Measurements from ENCODE around the gene CYB561A3.

The CYB561A3 gene

DNA sequence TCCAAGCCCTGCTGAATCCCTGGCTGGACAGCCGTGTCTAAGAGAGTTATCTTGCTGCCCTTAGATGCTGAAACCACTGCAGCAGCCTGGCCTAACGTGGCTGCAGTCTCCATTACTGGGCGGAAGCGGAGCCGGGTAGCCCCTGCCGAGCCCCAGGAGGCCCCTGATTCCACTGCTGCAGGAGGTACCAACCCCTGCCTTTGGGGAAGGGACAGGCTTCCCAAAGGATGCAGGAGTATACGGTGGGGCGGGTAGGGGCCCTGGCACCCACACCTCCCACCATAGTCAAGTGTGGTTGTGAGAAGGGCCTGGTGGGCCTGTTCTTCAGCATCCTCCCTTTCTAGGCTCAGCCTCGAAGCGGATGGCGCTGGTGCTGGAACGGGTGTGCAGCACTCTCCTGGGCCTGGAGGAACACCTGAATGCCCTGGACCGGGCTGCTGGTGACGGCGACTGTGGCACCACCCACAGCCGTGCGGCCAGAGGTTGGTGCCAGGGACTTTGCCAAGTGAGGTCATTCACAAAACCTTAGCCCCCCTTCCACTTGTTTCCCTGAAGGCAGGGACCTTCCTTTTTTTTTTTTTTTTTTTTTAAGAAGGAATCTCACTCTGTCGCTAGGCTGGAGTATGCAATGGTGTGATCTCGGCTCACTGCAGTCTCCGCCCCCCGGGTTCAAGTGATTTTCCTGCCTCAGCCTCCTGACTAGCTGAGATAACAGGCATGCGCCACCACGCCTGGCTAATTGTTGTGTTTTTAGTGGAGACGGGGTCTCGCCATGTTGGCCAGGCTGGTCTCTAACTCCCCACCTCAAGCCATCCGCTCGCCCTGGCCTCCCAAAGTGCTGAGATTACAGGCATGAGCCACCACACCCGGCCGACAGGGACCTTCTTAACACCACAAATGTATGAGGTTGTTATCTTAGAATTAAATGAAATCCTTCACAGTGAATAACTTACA lies 17.6 kb downstream of the CYB561A3 start:
- DNase-seq = no peak

GRCh38 chr11:61342207-61342803 lies 19.4 kb downstream of the CYB561A3 start:
- DNase-seq = no peak

- DNase-seq = no peak
Observed at GRCh38 chr11:61341706-61342105, 20.0 kb downstream of the CYB561A3 start.

GRCh38 chr11:61340979-61341378 lies 20.7 kb downstream of the CYB561A3 start:
- no peak for DNase-seq

GRCh38 chr11:61339490-61339878 lies 22.2 kb downstream of the CYB561A3 start:
- DNase-seq = no peak

DNA sequence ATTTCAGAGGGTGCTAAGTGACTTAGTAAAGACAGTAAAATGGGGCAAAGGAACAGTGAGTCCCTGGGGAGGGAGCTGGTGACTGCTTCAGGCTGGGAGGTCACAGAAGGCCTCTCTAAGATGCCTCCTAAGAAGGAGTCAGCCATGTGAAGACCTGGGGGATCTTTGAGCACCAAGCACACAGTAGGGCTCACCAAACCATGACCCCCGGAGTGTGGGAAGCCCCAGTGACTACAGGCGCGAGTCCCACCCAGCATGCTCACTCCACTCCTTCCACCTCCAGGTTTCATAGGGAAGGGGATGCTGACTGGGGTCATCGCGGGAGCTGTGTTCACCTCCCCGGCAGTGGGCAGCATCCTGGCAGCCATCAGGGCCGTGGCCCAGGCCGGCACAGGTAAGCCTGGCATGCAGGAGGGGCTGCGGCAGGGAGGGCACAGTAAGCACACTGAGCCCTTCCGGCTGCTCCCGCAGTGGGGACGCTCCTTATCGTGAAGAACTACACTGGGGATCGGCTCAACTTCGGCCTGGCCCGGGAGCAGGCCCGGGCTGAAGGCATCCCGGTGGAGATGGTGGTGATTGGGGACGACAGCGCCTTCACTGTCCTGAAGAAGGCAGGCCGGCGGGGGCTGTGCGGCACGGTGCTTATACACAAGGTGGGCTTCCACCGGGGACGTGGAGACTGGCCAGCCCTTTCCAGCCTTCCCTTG lies 22.7 kb downstream of the CYB561A3 start:
- no peak for DNase-seq

- DNase-seq = no peak
Observed at GRCh38 chr11:61337706-61338470, 23.8 kb downstream of the CYB561A3 start.

GRCh38 chr11:61336171-61336935 lies 25.3 kb downstream of the CYB561A3 start:
- peak; percentile 80 for DNase-seq

- DNase-seq = no peak
Observed at GRCh38 chr11:61335355-61335710, 26.3 kb downstream of the CYB561A3 start.

- DNase-seq = no peak
Observed at GRCh38 chr11:61334434-61335354, 27.0 kb downstream of the CYB561A3 start.

DNA sequence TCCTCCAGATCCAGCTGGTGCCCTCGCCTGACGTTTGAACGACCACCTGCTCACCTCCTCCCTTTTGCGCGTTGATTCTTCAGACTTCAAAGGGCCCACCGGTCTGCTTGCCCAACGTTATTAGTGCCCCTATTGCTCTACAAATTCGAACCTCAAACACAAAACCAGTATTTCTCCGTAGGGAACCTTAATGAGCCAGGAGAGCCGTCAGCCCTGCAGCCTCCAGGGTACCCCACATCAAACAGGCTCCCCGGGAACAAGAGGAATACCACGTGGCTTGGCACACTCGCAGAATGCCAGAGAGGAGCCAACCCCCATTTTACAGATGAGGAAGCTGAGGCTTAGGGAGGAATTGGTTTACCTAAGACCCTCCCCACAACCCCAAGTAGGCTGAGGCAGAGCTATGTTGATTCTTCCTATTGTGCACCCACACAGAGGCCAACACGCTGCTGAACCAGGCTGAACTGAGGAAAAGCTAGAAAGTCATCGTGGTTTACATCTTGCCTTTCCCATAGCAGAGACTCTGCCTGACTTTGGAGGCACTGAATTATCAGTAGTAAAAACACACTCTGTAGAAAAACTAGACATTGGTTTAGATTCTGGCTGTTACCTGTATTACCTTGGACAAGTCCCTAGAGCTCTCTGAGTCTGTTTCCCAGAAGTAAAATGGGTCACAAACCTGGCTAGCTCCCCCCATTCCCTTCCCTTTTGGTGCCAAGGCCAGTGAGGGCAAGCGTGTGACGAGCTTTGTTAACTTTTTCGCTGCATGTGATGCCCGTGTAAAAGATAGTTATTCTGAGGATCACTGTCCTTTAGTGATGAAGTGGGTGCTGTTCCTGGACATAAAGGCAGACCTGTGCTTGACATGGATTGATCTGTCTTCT lies 27.9 kb downstream of the CYB561A3 start:
- DNase-seq = no peak

DNA sequence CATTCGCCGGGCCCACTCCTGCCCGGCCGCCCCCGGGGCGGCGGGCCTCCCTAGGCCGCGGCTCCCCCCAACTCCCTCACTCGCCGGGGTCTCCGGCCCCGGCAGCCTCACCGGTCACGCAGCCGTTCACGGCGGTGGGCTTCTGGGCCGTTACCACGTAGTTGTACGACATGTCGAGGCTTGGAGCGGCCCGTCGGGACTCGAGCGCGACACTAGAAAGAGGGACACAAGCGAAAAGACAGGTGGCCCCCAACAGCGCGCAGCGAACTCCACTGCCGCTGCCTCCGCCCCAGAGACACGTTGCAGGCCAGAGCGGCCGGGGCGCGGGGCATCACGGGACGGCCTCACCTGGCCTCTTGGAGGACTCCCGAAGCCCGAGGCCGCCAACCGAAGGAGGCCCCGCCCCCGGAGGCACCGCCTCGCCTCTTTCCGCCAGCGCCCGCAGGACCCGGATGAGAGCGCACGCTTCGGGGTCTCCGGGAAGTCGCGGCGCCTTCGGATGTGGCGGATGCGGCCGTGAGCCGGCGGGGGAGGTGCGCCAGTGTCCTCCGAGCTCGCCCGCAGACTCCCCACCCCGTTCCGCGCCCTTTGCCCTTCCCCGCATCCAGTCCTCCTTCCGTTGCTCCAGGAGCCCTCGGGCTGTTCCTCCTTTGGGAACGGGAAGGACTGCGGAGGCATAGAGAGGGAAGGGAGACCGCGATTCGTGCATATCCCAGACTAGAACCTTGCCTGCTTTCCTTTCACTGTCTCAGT lies 28.7 kb downstream of the CYB561A3 start, which contains the start of the genes DDB1 and TKFC:
TSS of gene DDB1 (minus strand) at position 309 of the 753 bp plus-strand sequence. CDS start at position 172, 137 bp downstream.
TSS of gene TKFC (plus strand) at position 432 of the 753 bp plus-strand sequence. CDS start 1,501 bp downstream, outside the sequence.
- DNase-seq = peak; percentile 96

GRCh38 chr11:61332281-61332796 lies 29.3 kb downstream of the CYB561A3 start:
- DNase-seq = no peak

DNA sequence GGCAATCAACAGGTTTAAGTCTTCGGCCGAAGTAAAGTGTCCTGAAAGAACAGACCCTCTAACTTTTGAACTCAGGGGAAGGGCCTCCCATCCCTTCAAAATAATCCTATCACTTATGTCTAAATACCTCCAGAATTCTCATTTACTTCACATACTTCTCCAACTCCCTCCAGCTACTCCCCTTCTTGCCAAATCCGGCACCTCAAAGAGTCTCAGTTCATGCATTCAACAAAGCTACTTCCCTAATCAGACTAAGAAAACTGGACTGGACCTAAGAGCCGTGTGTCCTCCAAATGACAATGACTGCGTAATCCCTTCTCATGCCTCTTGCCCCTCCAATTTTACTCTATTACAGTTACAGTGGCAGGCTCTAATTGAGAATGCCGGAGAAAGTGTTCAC lies 30.0 kb downstream of the CYB561A3 start:
- no peak for DNase-seq

DNA sequence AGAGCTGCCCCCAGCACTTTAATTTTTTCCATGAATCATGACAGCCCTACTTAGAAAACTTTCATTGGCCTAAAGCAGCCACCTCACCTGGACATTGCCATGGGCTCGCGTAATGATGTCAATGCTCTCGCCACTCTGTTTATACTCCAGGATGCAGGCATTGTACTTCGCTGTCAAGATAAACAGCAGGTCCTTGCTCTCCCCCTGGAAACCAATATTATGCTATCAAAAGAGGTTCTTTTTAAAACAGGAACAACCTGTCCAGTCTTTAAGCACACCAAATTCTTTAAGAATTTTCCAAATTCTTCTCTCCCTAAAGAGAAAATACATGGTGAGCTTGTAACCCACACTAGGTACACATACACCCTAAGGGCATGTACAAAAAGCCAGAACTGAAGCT lies 31.8 kb downstream of the CYB561A3 start:
- no peak for DNase-seq

- DNase-seq = no peak
Observed at GRCh38 chr11:61328351-61328750, 33.3 kb downstream of the CYB561A3 start.

- no peak for DNase-seq
Observed at GRCh38 chr11:61327669-61328071, 34.0 kb downstream of the CYB561A3 start.

DNA sequence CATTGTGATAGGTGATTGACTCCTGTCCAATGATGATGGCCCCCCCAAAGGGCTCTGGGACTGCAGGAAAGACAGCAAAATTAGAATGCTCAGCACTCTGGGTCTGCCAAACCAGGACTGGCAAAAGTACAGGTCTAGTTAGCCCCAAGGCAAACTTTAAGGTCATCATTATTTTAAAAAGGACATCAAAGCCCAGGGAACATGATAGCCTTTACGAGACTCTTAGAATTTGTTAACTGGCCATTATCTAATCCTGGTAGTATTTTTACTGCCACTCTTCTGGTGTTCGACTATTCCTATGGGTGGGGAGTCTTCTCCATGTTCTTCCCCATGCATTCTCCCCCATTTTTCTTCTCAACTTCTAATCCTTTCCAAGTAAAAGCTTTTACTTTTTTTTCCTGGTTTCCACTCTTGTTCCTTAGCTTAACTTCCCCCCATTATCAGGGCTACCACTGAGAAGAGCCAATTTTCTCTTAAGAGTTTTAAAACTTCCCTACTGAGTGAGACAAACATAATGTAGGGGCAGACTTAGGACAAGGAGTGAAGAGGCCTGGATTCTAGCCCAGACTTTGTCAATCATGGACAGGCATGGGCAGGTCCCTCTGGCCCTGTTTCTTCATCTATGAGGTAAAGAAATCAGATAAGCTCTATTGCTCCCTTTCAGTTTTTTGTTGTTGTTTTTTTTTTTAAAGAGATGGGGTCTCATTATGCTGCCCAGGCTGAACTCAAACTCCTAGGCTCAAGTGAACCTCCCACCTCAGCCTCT lies 35.9 kb downstream of the CYB561A3 start:
- DNase-seq = no peak
